ENCODE measurements around the gene DENND2D.

DENND2D gene

DNA sequence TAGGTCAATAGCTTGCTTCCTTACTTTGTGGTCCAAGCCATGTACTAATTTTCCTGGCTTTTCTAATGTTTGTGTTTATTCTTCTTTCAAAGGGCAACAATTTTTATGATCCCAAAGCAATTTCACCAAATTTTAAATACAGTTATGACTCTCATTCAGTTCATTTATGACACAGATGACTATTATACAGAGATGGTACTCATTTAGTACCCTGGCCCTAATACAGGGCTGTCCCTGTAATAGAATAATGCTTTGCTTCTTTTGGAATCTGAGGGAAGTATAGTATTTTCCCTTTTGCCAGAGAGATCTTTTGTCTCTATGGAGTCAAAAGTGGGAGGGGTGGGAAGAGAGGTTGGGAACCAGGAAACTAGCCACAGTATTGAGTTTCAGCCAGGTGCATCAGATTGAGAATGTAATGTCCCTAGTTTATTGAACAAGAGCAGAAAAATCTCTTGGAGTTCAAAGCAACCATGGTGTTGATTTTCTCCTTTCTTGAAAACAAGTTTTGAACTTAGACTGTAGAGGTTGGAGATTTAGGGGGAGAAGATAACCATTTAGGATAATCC, 20.4 kb downstream of the DENND2D start:
- H3K4me3 ChIP-seq (ENCODE audit: control insufficient read depth, low read depth, low read length) = no peak overlapping the region
- no peak for DNase-seq (ENCODE audit: low read depth)
- TF ChIP-seq, protein P1, sequence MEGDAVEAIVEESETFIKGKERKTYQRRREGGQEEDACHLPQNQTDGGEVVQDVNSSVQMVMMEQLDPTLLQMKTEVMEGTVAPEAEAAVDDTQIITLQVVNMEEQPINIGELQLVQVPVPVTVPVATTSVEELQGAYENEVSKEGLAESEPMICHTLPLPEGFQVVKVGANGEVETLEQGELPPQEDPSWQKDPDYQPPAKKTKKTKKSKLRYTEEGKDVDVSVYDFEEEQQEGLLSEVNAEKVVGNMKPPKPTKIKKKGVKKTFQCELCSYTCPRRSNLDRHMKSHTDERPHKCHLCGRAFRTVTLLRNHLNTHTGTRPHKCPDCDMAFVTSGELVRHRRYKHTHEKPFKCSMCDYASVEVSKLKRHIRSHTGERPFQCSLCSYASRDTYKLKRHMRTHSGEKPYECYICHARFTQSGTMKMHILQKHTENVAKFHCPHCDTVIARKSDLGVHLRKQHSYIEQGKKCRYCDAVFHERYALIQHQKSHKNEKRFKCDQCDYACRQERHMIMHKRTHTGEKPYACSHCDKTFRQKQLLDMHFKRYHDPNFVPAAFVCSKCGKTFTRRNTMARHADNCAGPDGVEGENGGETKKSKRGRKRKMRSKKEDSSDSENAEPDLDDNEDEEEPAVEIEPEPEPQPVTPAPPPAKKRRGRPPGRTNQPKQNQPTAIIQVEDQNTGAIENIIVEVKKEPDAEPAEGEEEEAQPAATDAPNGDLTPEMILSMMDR (conservative IDR thresholded peaks at IDR 0.05; ENCODE audit: control insufficient read depth, insufficient read depth, low read depth, low read length) = no peak

DNA sequence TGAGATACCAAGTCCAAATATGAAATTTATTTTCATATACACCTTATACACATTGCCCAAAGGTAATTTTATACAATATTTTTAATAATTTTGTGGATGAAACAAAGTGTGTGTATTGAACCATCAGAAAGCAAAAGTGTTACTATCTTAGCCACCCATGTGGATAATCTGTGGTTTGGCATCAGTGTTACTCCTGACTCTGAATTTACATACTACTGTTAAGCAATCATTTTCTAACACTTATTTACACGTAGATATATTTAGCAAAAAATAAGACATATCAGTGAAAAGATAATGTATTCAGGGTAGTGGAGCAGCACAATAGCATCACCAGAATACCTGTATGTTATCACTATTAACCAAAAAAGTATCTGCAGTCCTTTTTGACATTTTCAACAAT, 23.8 kb downstream of the DENND2D start:
- no peak overlapping the region for H3K4me3 ChIP-seq (ENCODE audit: control insufficient read depth, low read depth, low read length)
- DNase-seq (ENCODE audit: low read depth) = no peak
- TF ChIP-seq, protein P1 (conservative IDR thresholded peaks at IDR 0.05; ENCODE audit: control insufficient read depth, insufficient read depth, low read depth, low read length) = no peak

- H3K4me3 ChIP-seq (ENCODE audit: control insufficient read depth, low read depth, low read length) = no peak overlapping the region
- TF ChIP-seq, protein P1 (conservative IDR thresholded peaks at IDR 0.05; ENCODE audit: control insufficient read depth, insufficient read depth, low read depth, low read length) = no peak
- DNase-seq (ENCODE audit: low read depth) = no peak
These were observed 25.1 kb downstream of the DENND2D start for GRCh38 chr1:111175349-111175748.

- no peak overlapping the region for H3K4me3 ChIP-seq (ENCODE audit: control insufficient read depth, low read depth, low read length)
- DNase-seq (ENCODE audit: low read depth) = no peak
- TF ChIP-seq, protein P1 (conservative IDR thresholded peaks at IDR 0.05; ENCODE audit: control insufficient read depth, insufficient read depth, low read depth, low read length) = no peak
These were observed 26.4 kb downstream of the DENND2D start for GRCh38 chr1:111174070-111174469.

GRCh38 chr1:111172463-111172862, 28.0 kb downstream of the DENND2D start:
- H3K4me3 ChIP-seq (ENCODE audit: control insufficient read depth, low read depth, low read length) = no peak overlapping the region
- TF ChIP-seq, protein P1 (conservative IDR thresholded peaks at IDR 0.05; ENCODE audit: control insufficient read depth, insufficient read depth, low read depth, low read length) = no peak
- DNase-seq (ENCODE audit: low read depth) = no peak

DNA sequence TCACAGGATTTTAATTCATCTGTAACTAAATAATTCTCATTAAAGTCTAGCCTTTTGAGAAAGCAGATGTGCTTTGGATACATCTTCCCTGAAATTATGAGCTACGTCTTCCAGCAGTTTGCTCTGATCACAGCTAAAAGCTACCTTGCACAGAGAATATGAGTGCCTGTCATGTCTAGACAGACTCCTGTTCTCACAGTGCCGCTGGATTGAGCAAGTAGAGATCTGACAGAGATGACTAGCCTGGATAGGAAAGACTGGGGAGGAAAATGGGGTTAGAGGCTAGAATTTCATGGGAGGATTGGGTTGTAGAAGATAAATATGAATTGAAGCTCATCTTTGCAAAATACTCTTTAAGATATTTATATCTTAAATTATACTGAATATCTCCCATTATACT, 36.3 kb downstream of the DENND2D start:
- TF ChIP-seq, protein P1 (conservative IDR thresholded peaks at IDR 0.05; ENCODE audit: control insufficient read depth, insufficient read depth, low read depth, low read length) = no peak
- DNase-seq (ENCODE audit: low read depth) = no peak
- no peak overlapping the region for H3K4me3 ChIP-seq (ENCODE audit: control insufficient read depth, low read depth, low read length)

GRCh38 chr1:111163363-111163762, 37.1 kb downstream of the DENND2D start:
- no peak overlapping the region for H3K4me3 ChIP-seq (ENCODE audit: control insufficient read depth, low read depth, low read length)
- TF ChIP-seq, protein P1 (conservative IDR thresholded peaks at IDR 0.05; ENCODE audit: control insufficient read depth, insufficient read depth, low read depth, low read length) = no peak
- no peak for DNase-seq (ENCODE audit: low read depth)

Measured in fibroblast of mammary gland (primary cell).